Stimulated activated naive CD8-positive, alpha-beta T cell treated with anti-CD3 and anti-CD28 coated beads, Interleukin-15, Interleukin-2, amounts not matched to agents 100 ng/mL and 50 ng/mL, for 24 hours (primary cell): ENCODE results near the gene PSPC1.
A peak's percentile ranks its signal among the peaks of the same experiment; 100 is the strongest.
"Not testable (repeated sequence)": the region's sequence is repeated elsewhere in the genome, so short reads cannot be mapped to it uniquely, and the experiment has no call there.

Experiments used
- H3K27ac Mint-ChIP-seq: one replicate; pipeline ENCODE4 v1.8.0; 2021; ENCODE audit warnings: mild to moderate bottlenecking, mixed read lengths
- H3K27me3 Mint-ChIP-seq: one replicate; pipeline ENCODE4 v1.8.0; 2021; ENCODE audit warnings: mixed read lengths
- H3K36me3 Mint-ChIP-seq: one replicate; pipeline ENCODE4 v1.8.0; 2021; ENCODE audit warnings: low read depth, mixed read lengths
- H3K4me1 Mint-ChIP-seq: one replicate; pipeline ENCODE4 v1.8.0; 2021; ENCODE audit warnings: low read depth, mixed read lengths
- H3K4me3 Mint-ChIP-seq: one replicate; pipeline ENCODE4 v1.8.0; 2021; ENCODE audit warnings: mild to moderate bottlenecking, mixed read lengths
- H3K9me3 Mint-ChIP-seq: one replicate; pipeline ENCODE4 v1.8.0; 2021; ENCODE audit warnings: mixed read lengths

Gene PSPC1

GRCh38 chr13:19782727-19783682 is at the start of gene PSPC1:
Gene PSPC1, minus strand, starts transcription at chr13:19782945. Its CDS starts 188 bp downstream, at chr13:19782757.
- H3K4me1 Mint-ChIP-seq: peaks cover 11% of the 10 kb centered on the region
- not testable (repeated sequence) for H3K27me3 Mint-ChIP-seq, H3K9me3 Mint-ChIP-seq
- peaks cover 13% of the 10 kb centered on the region for H3K36me3 Mint-ChIP-seq
- peak within 1 kb of the TSS; percentile 96 for H3K4me3 Mint-ChIP-seq
- H3K27ac Mint-ChIP-seq: peak within 1 kb of the TSS; percentile 99

DNA sequence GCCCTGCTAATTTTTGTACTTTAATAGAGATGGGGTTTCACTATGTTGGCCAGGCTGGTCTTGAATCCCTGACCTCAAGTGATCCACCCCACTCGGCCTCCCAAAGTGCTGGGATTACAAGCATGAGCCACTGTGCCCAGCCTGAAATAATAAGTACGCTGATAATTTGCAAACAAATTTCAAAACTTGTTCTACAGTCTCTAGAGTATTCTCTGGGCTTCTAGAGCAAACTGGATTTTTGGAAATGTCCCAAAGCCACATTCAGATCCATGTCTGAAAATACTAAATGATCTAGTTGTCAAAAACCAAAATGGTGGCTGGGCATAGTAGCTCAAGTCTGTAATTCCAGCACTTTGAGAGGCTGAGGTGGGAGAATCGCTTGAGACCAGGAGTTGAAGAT is 39.9 kb upstream of the PSPC1 start:
- Mint-ChIP-seq H3K27me3 (no peaks in the 10 kb centered on the region), H3K4me1 (no peaks in the 10 kb centered on the region), H3K4me3 (no peak overlapping the region), H3K36me3 (peaks cover 56% of the 10 kb centered on the region), H3K9me3 (no peaks in the 10 kb centered on the region), H3K27ac (no peak overlapping the region)

DNA sequence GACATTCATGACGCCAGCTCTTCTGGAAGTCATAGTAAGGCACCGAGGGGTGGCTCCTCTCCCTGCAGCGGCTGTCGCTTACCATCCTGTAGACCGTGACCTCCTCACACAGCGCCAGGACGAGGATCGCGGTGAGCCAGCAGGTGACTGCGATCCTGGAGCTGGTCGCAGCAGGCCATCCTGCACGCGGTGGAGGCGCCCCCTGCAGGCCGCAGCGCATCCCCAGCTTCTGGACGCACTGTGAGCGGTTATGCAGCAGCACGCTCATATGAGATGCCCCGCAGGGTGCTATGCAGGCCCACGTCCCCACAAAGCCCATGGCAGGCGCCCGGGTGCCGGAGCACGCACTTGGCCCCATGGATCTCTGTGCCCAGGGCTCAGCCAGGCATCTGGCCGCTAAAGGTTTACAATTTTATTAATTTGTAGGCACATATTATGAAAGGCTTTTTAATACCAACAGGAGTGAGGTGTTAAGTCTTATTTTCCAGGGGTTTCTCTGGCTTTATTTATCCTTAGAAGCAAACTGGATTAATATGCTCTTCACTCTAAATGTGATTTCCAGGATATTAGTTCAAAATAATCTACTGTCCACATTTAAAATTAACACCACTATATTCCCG is 35.6 kb upstream of the PSPC1 start:
- Mint-ChIP-seq H3K4me1 (no peaks in the 10 kb centered on the region), H3K27me3 (no peaks in the 10 kb centered on the region), H3K27ac (no peak overlapping the region), H3K4me3 (no peak overlapping the region), H3K9me3 (no peaks in the 10 kb centered on the region), H3K36me3 (peaks cover 33% of the 10 kb centered on the region)

- H3K27ac Mint-ChIP-seq: no peak overlapping the region
- H3K4me1 Mint-ChIP-seq: no peaks in the 10 kb centered on the region
- H3K36me3 Mint-ChIP-seq: peaks cover 30% of the 10 kb centered on the region
- H3K9me3 Mint-ChIP-seq: no peaks in the 10 kb centered on the region
- no peaks in the 10 kb centered on the region for H3K27me3 Mint-ChIP-seq
- H3K4me3 Mint-ChIP-seq: no peak overlapping the region
These were observed 34.9 kb upstream of the PSPC1 start for GRCh38 chr13:19817510-19818158.

- H3K27ac Mint-ChIP-seq: no peak overlapping the region
- no peaks in the 10 kb centered on the region for H3K27me3 Mint-ChIP-seq
- no peaks in the 10 kb centered on the region for H3K9me3 Mint-ChIP-seq
- H3K4me1 Mint-ChIP-seq: no peaks in the 10 kb centered on the region
- H3K36me3 Mint-ChIP-seq: peaks cover 27% of the 10 kb centered on the region
- no peak overlapping the region for H3K4me3 Mint-ChIP-seq
These were observed 34.4 kb upstream of the PSPC1 start for GRCh38 chr13:19817106-19817505.

- peaks cover 24% of the 10 kb centered on the region for H3K36me3 Mint-ChIP-seq
- not testable (repeated sequence) for H3K9me3 Mint-ChIP-seq, H3K27ac Mint-ChIP-seq
These were observed 33.1 kb upstream of the PSPC1 start for GRCh38 chr13:19815842-19816241.

GRCh38 chr13:19810996-19811881 is 28.5 kb upstream of the PSPC1 start:
- Mint-ChIP-seq H3K9me3 (no peaks in the 10 kb centered on the region), H3K36me3 (peaks cover 5% of the 10 kb centered on the region), H3K27me3 (no peaks in the 10 kb centered on the region), H3K27ac (no peak overlapping the region), H3K4me1 (peaks cover 6% of the 10 kb centered on the region), H3K4me3 (no peak overlapping the region)

More at GRCh38 chr13:19815842-19816241, 33.1 kb upstream of the PSPC1 start:
- H3K27me3 Mint-ChIP-seq, H3K4me1 Mint-ChIP-seq, H3K4me3 Mint-ChIP-seq: not testable (repeated sequence)

DNA sequence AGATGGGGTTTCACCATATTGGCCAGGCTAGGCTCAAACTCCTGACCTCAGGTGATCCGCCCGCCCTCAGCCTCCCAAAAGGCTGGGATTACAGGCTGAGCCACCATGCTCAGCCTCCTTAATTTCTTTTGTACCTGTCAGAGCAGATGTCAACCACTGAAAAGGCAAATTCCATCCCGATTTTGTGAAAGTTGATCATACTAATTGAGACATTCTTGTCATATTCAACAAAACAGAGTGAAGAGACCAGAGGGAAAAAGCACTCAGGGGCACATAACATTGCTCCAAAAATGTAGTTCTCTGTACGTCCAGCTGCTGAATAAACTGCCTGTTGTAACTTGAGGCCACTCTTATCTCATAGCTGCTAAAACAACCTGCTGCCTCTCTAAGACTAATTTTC is 27.4 kb upstream of the PSPC1 start:
- Mint-ChIP-seq H3K27ac (no peak overlapping the region), H3K9me3 (no peaks in the 10 kb centered on the region), H3K36me3 (peaks cover 6% of the 10 kb centered on the region), H3K4me1 (peaks cover 6% of the 10 kb centered on the region), H3K27me3 (no peaks in the 10 kb centered on the region), H3K4me3 (no peak overlapping the region)

DNA sequence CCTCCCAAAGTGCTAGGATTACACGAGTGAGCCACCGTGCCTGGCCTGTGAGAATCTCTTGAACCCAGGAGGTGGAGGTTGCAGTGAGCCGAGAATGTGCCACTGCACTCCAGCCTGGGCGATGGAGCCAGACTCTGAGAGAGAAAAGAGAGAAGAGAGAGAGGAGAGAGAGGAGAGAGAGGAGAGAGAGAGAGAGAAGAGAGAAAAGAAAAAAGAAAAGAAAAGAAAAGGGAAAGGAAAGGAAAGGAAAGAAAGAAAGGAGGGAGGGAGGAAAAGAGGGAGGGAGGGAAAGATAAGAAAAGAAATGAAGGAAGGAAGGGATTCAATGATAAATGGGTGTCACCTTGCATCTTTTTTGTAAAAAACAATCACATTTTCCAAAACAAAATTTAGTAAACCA is 23.0 kb upstream of the PSPC1 start:
- Mint-ChIP-seq H3K27ac (no peak overlapping the region), H3K27me3 (no peaks in the 10 kb centered on the region), H3K9me3 (no peaks in the 10 kb centered on the region), H3K4me1 (no peaks in the 10 kb centered on the region), H3K36me3 (peaks cover 3% of the 10 kb centered on the region), H3K4me3 (no peak overlapping the region)

GRCh38 chr13:19795956-19796355 is 13.2 kb upstream of the PSPC1 start:
- H3K4me3 Mint-ChIP-seq: no peak overlapping the region

GRCh38 chr13:19794631-19795030 is 11.9 kb upstream of the PSPC1 start:
- Mint-ChIP-seq H3K27ac (no peak overlapping the region), H3K36me3 (peaks cover 4% of the 10 kb centered on the region), H3K4me1 (no peaks in the 10 kb centered on the region), H3K9me3 (no peaks in the 10 kb centered on the region), H3K27me3 (no peaks in the 10 kb centered on the region), H3K4me3 (no peak overlapping the region)

More at GRCh38 chr13:19795956-19796355, 13.2 kb upstream of the PSPC1 start:
- Mint-ChIP-seq H3K27me3 (no peaks in the 10 kb centered on the region), H3K4me1 (no peaks in the 10 kb centered on the region), H3K27ac (no peak overlapping the region), H3K36me3 (peaks cover 7% of the 10 kb centered on the region), H3K9me3 (no peaks in the 10 kb centered on the region)

DNA sequence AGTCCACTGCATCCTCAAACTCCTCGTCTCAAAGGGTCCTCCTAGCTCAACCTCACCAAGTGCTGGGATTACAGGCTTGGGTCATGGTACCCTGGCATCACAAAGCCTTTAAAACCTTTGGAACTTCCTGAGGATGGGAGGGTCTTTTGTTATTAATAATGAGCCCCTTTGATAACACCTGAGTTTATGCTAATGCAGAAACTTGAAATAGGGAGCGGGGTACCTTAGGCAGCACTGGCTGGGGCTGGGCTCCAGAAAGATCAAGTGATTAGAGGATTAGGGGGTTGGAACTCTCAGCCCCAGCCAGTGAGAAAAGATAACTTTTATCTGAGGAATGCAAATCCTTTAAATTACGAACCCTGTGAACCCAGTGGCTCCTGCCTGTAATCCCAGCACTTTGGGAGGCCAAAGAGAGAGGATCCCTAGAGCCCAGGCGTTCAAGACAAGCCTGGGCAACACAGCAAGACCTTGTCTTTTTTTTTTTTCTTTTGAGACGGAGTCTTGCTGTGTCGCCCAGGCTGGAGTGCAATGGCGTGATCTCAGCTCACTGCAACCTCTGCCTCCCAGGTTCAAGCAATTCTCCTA is 9.3 kb upstream of the PSPC1 start:
- no peaks in the 10 kb centered on the region for H3K36me3 Mint-ChIP-seq
- H3K27ac Mint-ChIP-seq: no peak overlapping the region
- no peak overlapping the region for H3K4me3 Mint-ChIP-seq
- no peaks in the 10 kb centered on the region for H3K27me3 Mint-ChIP-seq
- H3K4me1 Mint-ChIP-seq: no peaks in the 10 kb centered on the region
- H3K9me3 Mint-ChIP-seq: no peaks in the 10 kb centered on the region

DNA sequence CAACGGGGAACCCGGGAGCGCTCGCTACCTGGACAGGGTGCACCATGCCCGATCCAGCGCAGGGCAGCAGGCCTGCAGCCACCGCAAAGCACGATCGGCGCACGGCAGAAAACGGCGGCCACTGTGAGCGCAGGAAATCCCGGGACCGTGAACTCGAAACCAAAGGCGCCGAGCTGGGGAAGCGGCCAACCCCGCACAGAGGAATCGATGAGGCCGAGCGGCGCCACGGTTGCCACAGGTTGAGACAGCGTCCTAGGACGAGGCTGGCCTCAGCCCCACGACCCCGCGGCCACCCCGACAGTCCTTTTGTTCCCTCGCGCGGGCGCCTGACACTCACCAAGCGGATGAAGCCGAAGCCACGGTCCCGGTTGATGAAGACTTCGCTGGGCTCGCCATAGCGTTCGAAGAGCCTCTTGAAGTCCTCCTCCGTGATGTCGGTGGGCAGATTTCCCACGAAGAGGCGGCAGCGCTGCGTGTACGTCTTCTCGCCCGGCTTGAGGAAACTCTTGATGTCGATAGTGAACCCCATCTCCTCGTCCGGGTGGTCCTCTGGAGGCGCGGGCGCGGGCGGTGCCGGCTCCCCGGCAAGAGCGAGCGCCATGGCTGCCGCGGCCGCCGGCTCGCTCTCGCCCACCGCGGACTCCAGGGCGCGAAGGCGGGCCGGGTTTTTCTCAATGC is 557 bp downstream of the PSPC1 start:
- peaks cover 15% of the 10 kb centered on the region for H3K4me1 Mint-ChIP-seq
- no peaks in the 10 kb centered on the region for H3K27me3 Mint-ChIP-seq
- H3K27ac Mint-ChIP-seq: peak overlapping the region; percentile 99
- H3K36me3 Mint-ChIP-seq: peaks cover 13% of the 10 kb centered on the region
- H3K4me3 Mint-ChIP-seq: peak overlapping the region; percentile 96
- H3K9me3 Mint-ChIP-seq: no peaks in the 10 kb centered on the region

GRCh38 chr13:19781526-19781925 is 1.2 kb downstream of the PSPC1 start:
- no peaks in the 10 kb centered on the region for H3K27me3 Mint-ChIP-seq
- peaks cover 15% of the 10 kb centered on the region for H3K4me1 Mint-ChIP-seq
- H3K36me3 Mint-ChIP-seq: peaks cover 13% of the 10 kb centered on the region
- H3K4me3 Mint-ChIP-seq: peak overlapping the region; percentile 96
- peak overlapping the region; percentile 99 for H3K27ac Mint-ChIP-seq
- no peaks in the 10 kb centered on the region for H3K9me3 Mint-ChIP-seq
